ENCODE results near the gene DLGAP4. TPM values are rescaled to one million over a fixed set of nuclear protein-coding genes. Genes with fewer than 3 reads are reported as not detected.

The DLGAP4 gene
- total and polyA plus RNA-seq, 2 of the 13 experiments (the other 11 are each of a cell fraction or from before 2014, with no cell fraction given) = 15.2 to 26.7 TPM

DNA sequence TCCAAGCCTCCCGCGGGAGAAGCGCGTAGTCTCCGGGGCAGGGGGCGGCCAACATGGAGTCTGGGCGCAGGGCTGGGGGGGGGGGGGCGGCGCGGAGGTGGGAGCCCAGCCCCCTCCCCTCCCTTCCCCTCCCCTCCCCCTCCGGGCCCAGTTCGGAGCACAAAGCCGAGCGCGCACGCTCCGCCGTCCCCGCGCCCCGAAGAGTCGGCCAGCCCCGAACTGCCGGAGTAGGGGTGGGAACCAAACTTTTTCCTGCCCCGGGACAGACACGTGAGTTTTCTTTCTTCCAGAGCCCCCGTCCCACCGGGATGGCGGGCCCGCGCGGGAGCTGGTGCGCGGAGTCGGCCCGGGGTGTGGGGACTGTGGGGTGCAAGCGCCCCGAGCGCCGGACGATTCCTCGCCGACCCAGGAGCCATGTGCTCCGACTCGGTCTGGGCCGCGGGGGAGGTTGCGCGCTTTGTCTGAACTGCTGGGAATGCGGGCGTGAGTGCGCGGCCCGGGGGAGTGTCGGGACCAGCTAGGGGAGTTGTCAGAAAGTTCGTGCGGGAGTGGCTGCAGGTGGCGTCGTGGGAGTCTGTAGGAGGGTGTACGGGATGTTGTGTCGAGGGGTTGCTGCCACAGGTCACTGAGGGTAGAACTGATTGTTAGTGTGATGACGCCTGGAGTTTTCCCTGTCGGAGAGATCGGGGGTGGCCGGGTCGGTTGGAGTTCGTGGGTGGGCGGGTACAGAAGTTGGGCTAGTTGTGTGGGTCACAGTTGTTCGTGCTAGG lies 268.4 kb downstream of the DLGAP4 start (continued):
- no peak for TF ChIP-seq ZHX1 (CRISPR knock-in tag; IDR thresholded peaks at IDR 0.05; ENCODE audit: low read depth)
- peak; percentile 93; the same call in 1 of the 2 replicates for TF ChIP-seq ZNF570 (CRISPR knock-in tag; IDR thresholded peaks at IDR 0.05; ENCODE audit: borderline replicate concordance)
- 0 out of 2 replicates have a peak, but pooled peaks have one; percentile 30 for TF ChIP-seq ZNF543 (CRISPR knock-in tag; IDR thresholded peaks at IDR 0.05)
- TF ChIP-seq ZNF432 (CRISPR knock-in tag; IDR thresholded peaks at IDR 0.05; ENCODE audit: borderline replicate concordance) = no peak
- TF ChIP-seq HMG20B (CRISPR knock-in tag; conservative IDR thresholded peaks at IDR 0.05) = no peak
- TF ChIP-seq, protein P1, sequence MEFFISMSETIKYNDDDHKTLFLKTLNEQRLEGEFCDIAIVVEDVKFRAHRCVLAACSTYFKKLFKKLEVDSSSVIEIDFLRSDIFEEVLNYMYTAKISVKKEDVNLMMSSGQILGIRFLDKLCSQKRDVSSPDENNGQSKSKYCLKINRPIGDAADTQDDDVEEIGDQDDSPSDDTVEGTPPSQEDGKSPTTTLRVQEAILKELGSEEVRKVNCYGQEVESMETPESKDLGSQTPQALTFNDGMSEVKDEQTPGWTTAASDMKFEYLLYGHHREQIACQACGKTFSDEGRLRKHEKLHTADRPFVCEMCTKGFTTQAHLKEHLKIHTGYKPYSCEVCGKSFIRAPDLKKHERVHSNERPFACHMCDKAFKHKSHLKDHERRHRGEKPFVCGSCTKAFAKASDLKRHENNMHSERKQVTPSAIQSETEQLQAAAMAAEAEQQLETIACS (CRISPR knock-in tag; IDR thresholded peaks at IDR 0.05) = peak; percentile 64
- TF ChIP-seq ZNF891 (CRISPR knock-in tag; IDR thresholded peaks at IDR 0.05) = peak; percentile 89
- no peak for TF ChIP-seq ETV5 (CRISPR knock-in tag; IDR thresholded peaks at IDR 0.05; ENCODE audit: borderline replicate concordance)
- TF ChIP-seq ZNF12 (CRISPR knock-in tag; IDR thresholded peaks at IDR 0.05) = no peak
- TF ChIP-seq, protein P2, sequence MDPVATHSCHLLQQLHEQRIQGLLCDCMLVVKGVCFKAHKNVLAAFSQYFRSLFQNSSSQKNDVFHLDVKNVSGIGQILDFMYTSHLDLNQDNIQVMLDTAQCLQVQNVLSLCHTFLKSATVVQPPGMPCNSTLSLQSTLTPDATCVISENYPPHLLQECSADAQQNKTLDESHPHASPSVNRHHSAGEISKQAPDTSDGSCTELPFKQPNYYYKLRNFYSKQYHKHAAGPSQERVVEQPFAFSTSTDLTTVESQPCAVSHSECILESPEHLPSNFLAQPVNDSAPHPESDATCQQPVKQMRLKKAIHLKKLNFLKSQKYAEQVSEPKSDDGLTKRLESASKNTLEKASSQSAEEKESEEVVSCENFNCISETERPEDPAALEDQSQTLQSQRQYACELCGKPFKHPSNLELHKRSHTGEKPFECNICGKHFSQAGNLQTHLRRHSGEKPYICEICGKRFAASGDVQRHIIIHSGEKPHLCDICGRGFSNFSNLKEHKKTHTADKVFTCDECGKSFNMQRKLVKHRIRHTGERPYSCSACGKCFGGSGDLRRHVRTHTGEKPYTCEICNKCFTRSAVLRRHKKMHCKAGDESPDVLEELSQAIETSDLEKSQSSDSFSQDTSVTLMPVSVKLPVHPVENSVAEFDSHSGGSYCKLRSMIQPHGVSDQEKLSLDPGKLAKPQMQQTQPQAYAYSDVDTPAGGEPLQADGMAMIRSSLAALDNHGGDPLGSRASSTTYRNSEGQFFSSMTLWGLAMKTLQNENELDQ (CRISPR knock-in tag; IDR thresholded peaks at IDR 0.05; ENCODE audit: borderline replicate concordance) = no peak
- no peak for TF ChIP-seq EHMT2 (IDR thresholded peaks at IDR 0.05; ENCODE audit: borderline replicate concordance, low read depth, low read length)
- TF ChIP-seq, protein P3, sequence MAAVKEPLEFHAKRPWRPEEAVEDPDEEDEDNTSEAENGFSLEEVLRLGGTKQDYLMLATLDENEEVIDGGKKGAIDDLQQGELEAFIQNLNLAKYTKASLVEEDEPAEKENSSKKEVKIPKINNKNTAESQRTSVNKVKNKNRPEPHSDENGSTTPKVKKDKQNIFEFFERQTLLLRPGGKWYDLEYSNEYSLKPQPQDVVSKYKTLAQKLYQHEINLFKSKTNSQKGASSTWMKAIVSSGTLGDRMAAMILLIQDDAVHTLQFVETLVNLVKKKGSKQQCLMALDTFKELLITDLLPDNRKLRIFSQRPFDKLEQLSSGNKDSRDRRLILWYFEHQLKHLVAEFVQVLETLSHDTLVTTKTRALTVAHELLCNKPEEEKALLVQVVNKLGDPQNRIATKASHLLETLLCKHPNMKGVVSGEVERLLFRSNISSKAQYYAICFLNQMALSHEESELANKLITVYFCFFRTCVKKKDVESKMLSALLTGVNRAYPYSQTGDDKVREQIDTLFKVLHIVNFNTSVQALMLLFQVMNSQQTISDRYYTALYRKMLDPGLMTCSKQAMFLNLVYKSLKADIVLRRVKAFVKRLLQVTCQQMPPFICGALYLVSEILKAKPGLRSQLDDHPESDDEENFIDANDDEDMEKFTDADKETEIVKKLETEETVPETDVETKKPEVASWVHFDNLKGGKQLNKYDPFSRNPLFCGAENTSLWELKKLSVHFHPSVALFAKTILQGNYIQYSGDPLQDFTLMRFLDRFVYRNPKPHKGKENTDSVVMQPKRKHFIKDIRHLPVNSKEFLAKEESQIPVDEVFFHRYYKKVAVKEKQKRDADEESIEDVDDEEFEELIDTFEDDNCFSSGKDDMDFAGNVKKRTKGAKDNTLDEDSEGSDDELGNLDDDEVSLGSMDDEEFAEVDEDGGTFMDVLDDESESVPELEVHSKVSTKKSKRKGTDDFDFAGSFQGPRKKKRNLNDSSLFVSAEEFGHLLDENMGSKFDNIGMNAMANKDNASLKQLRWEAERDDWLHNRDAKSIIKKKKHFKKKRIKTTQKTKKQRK (IDR thresholded peaks at IDR 0.05; ENCODE audit: low read length) = no peak
- no peak; the same call in none of the 2 replicates for TF ChIP-seq ZNF777 (CRISPR knock-in tag; IDR thresholded peaks at IDR 0.05)
- TF ChIP-seq ZBTB1 (CRISPR knock-in tag; IDR thresholded peaks at IDR 0.05; ENCODE audit: borderline replicate concordance) = peak; percentile 52; the same call in 1 of the 2 replicates
- peak; percentile 23; the same call in 1 of the 2 replicates for TF ChIP-seq TBX3 (IDR thresholded peaks at IDR 0.05; ENCODE audit: borderline replicate concordance)

Data from HepG2 (cell line).